AG04450 (cell line): ENCODE measurements around the gene DBP. TPM values are rescaled to one million over a fixed set of nuclear protein-coding genes. Genes with fewer than 3 reads are reported as not detected.

Experiments
- CTCF ChIA-PET: fragments of 300-600, 350-600 bp; formaldehyde crosslinking; extraction: SDS; loops from one replicate; lab custom pipeline; 2022; ENCODE audit warnings: antibody characterized with exemption, inconsistent platforms; lab: Charles Lee
- POLR2A ChIA-PET: fragments of 350-600 bp; formaldehyde crosslinking; extraction: SDS; loops from one replicate; lab custom pipeline; 2021; ENCODE audit warnings: antibody characterized with exemption, inconsistent platforms; lab: Yijun Ruan, JAX
- DNase-seq: peaks from one replicate; pipeline ENCODE4 v3.0.0-alpha.2; 2011; ENCODE audit warnings: low read depth, low spot score
- H3K27ac ChIP-seq: one replicate; pipeline ENCODE4 v1.5.1; 2012; ENCODE audit warnings: low read depth, low read length, control low read depth
- H3K27me3 ChIP-seq: one replicate; pipeline ENCODE4 v1.6.0; 2012; ENCODE audit warnings: low read length; ENCODE audit not compliant: control insufficient read depth, insufficient read depth
- H3K4me3 ChIP-seq: 2 replicates; pipeline ENCODE4 v1.5.1; 2011; ENCODE audit warnings: mild to moderate bottlenecking, low read depth, low read length, control low read depth
- H3K9me3 ChIP-seq: 2 replicates; pipeline ENCODE4 v1.5.1; 2012; ENCODE audit warnings: low read length; ENCODE audit not compliant: control insufficient read depth, insufficient read depth
- polyA plus RNA-seq: library from polyadenylated mRNA; depleted of rRNA; stranded (reverse); fragments of >200 nt; gene quantifications from 2 replicates; pipeline ENCODE4 v1.2.3, GENCODE V29; 2011; rRNA removed
- TF ChIP-seq, protein P1 (sequence below): IDR thresholded peaks from 2 replicates; pipeline ENCODE4 v1.5.1; 2011; ENCODE audit warnings: low read depth, low read length, control low read depth, inconsistent platforms

DBP gene
- polyA plus RNA-seq, 1 experiment = 4.0 TPM

GRCh38 chr19:48582168-48582567 is 55.0 kb downstream of the DBP start:
- no peak for DNase-seq
- Histone ChIP-seq H3K27me3 (no peaks in the 10 kb centered on the region), H3K27ac (no peak overlapping the region), H3K4me3 (no peak overlapping the region), H3K9me3 (no peaks in the 10 kb centered on the region)
- POLR2A ChIA-PET = no interaction called here
- TF ChIP-seq, protein P1, sequence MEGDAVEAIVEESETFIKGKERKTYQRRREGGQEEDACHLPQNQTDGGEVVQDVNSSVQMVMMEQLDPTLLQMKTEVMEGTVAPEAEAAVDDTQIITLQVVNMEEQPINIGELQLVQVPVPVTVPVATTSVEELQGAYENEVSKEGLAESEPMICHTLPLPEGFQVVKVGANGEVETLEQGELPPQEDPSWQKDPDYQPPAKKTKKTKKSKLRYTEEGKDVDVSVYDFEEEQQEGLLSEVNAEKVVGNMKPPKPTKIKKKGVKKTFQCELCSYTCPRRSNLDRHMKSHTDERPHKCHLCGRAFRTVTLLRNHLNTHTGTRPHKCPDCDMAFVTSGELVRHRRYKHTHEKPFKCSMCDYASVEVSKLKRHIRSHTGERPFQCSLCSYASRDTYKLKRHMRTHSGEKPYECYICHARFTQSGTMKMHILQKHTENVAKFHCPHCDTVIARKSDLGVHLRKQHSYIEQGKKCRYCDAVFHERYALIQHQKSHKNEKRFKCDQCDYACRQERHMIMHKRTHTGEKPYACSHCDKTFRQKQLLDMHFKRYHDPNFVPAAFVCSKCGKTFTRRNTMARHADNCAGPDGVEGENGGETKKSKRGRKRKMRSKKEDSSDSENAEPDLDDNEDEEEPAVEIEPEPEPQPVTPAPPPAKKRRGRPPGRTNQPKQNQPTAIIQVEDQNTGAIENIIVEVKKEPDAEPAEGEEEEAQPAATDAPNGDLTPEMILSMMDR = no peak
- CTCF ChIA-PET = interaction anchor here (8.3 to 10.6 kb wide), 2 partner anchors 76 to 93 kb away, joined by 174 to 207 read pairs; no protein-coding TSS in a partner anchor

Other genes with a start within 250 kb of the DBP start
- gene KDELR1, start 245.8 kb downstream of the DBP start, polyA plus RNA-seq = 168 and 187 TPM in 2 replicates
- 0.07 and 0.10 TPM in 2 replicates for gene GRIN2D, start 243.7 kb downstream of the DBP start, polyA plus RNA-seq
- 15.2 and 16.0 TPM in 2 replicates for gene GRWD1, start 191.4 kb downstream of the DBP start, polyA plus RNA-seq
- gene KCNJ14, start 181.8 kb downstream of the DBP start, polyA plus RNA-seq = 0.20 and 0.25 TPM in 2 replicates
- gene CYTH2, start 168.0 kb downstream of the DBP start, polyA plus RNA-seq = 29.3 and 35.6 TPM in 2 replicates
- 0.25 TPM in 2 replicates for gene LMTK3, start 125.5 kb downstream of the DBP start, polyA plus RNA-seq
- gene SULT2B1, start 85.2 kb downstream of the DBP start, polyA plus RNA-seq = 0.12 and 0.20 TPM in 2 replicates
- not detected in 2 replicates for gene SPACA4, start 30.6 kb downstream of the DBP start, polyA plus RNA-seq
- not detected in 2 replicates for gene FAM83E, start 22.3 kb downstream of the DBP start, polyA plus RNA-seq
- 1,020 and 1,259 TPM in 2 replicates for gene RPL18, start 18.2 kb downstream of the DBP start, polyA plus RNA-seq
- gene SPHK2, start 17.9 kb downstream of the DBP start, polyA plus RNA-seq = 4.6 and 6.1 TPM in 2 replicates
- 3.7 and 4.3 TPM in 2 replicates for gene CA11, start 8.8 kb upstream of the DBP start, polyA plus RNA-seq
- 0.04 and 0.10 TPM in 2 replicates for gene NTN5, start 35.6 kb upstream of the DBP start, polyA plus RNA-seq
- not detected in 2 replicates for gene FUT2, start 58.6 kb upstream of the DBP start, polyA plus RNA-seq
- gene MAMSTR, start 82.3 kb upstream of the DBP start, polyA plus RNA-seq = 0.58 and 0.68 TPM in 2 replicates
- 0.32 and 0.61 TPM in 2 replicates for gene RASIP1, start 103.2 kb upstream of the DBP start, polyA plus RNA-seq
- not detected in 2 replicates for gene IZUMO1, start 109.5 kb upstream of the DBP start, polyA plus RNA-seq
- gene FUT1, start 115.3 kb upstream of the DBP start, polyA plus RNA-seq = 0.02 and 0.07 TPM in 2 replicates
- gene FGF21, start 118.1 kb upstream of the DBP start, polyA plus RNA-seq = not detected in 2 replicates
- gene BCAT2, start 173.7 kb upstream of the DBP start, polyA plus RNA-seq = 23.3 and 31.8 TPM in 2 replicates
- 2.3 and 3.6 TPM in 2 replicates for gene HSD17B14, start 199.1 kb upstream of the DBP start, polyA plus RNA-seq
- gene PLEKHA4, start 231.2 kb upstream of the DBP start, polyA plus RNA-seq = 7.1 and 11.9 TPM in 2 replicates
- gene PPP1R15A, start 235.0 kb upstream of the DBP start, polyA plus RNA-seq = 36.5 and 37.2 TPM in 2 replicates